ENCODE results near the gene NXF1. TPM values are rescaled to one million over a fixed set of nuclear protein-coding genes. Genes with fewer than 3 reads are reported as not detected.

Gene NXF1
- polyA plus RNA-seq, 1 of the 3 experiments (the other 2 are of a cell fraction) = 59.7 TPM

DNA sequence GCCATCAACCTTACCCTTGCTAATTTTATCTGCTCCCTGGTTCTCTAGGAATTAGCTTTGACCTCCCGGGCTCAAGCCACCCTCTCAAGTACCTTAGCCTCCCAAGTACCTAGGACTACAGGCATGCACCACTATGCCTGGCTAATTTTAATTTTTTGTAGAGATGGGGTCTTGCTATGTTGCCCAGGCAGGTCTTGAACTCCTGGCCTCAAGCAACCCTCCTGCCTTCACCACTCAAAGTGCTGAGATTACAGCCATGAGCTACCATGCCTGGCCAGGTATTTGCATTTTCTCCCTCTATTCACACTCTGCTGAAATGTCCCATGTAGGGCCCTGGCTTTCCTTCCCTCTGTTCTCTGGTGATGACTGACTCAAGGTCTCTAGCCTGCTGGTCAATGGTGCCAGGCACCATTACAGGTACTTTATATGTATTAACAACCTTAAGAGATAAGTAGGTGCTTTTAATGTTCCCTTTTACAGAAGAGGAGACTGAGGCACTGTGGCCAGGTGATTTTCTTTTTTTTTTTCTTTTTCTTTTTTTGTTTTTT lies 42.6 kb upstream of the NXF1 start:
- WGBS (ENCODE audit: low lambda C conversion rate) = 68% methylated on average over 1 of the region's 1 CpG
- Histone ChIP-seq H3K9ac (no peak overlapping the region), H3K9me2 (no peaks in the 10 kb centered on the region), H3K4me1 (ENCODE audit: control insufficient read depth in 1 of 2, insufficient read depth in 2 of 2, low read depth in 1 of 2, low read length in 1 of 2) (peaks cover 0 to 5% of the 10 kb centered on the region in 2 experiments; a peak in 1 of 4 replicates), H3K27me3 (ENCODE audit: insufficient read depth) (no peaks in the 10 kb centered on the region), H3K9me3 (no peaks in the 10 kb centered on the region), H3K27ac (ENCODE audit: low read depth in 2 of 2, low read length in 1 of 2) (no peak overlapping the region), H3K4me3 (ENCODE audit: low read depth in 2 of 2, low read length in 1 of 2) (no peak overlapping the region), H3K4me2 (no peak overlapping the region), H3F3A (replicated peaks; ENCODE audit: insufficient read depth) (peaks cover 31% of the 10 kb centered on the region), H3K79me2 (ENCODE audit: insufficient read depth) (peaks cover 4% of the 10 kb centered on the region; the same call in 1 of the 2 replicates), H3K36me3 (replicated peaks in 1 of 2; ENCODE audit: control insufficient read depth in 1 of 2, insufficient read depth in 2 of 2, low read length in 1 of 2) (peaks cover 13 to 14% of the 10 kb centered on the region in 2 experiments), H4K20me1 (ENCODE audit: insufficient read depth) (peaks cover 15% of the 10 kb centered on the region), H2AFZ (ENCODE audit: low read depth) (no peak overlapping the region)
- TF ChIP-seq, protein P1, sequence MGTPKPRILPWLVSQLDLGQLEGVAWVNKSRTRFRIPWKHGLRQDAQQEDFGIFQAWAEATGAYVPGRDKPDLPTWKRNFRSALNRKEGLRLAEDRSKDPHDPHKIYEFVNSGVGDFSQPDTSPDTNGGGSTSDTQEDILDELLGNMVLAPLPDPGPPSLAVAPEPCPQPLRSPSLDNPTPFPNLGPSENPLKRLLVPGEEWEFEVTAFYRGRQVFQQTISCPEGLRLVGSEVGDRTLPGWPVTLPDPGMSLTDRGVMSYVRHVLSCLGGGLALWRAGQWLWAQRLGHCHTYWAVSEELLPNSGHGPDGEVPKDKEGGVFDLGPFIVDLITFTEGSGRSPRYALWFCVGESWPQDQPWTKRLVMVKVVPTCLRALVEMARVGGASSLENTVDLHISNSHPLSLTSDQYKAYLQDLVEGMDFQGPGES (IDR thresholded peaks at IDR 0.05; ENCODE audit: low read depth, low read length) = no peak
- TF ChIP-seq FOXJ3 (CRISPR knock-in tag; IDR thresholded peaks at IDR 0.05) (no peak), GATA2 (CRISPR knock-in tag; IDR thresholded peaks at IDR 0.05) (no peak), RAD21 (IDR thresholded peaks at IDR 0.05; ENCODE audit: low read length) (no peak), TAF1 (IDR thresholded peaks at IDR 0.05; ENCODE audit: borderline replicate concordance, low read depth, low read length) (no peak), SMC3 (IDR thresholded peaks at IDR 0.05; ENCODE audit: low read depth, low read length) (no peak), EZH2phosphoT487 (IDR thresholded peaks at IDR 0.05; ENCODE audit: borderline replicate concordance, low read depth) (no peak)
- DNase-seq = no peak
- ChIA-PET CTCF (interaction anchor here (0.7 kb wide), 1 partner anchor 139 kb away, joined by 3 read pairs; no protein-coding TSS in a partner anchor), POLR2A (interaction anchor here (0.7 to 1.0 kb wide), 2 partner anchors 8 to 77 kb away, joined by 3 to 6 read pairs; partner anchors contain the start of gene TAF6L)

DNA sequence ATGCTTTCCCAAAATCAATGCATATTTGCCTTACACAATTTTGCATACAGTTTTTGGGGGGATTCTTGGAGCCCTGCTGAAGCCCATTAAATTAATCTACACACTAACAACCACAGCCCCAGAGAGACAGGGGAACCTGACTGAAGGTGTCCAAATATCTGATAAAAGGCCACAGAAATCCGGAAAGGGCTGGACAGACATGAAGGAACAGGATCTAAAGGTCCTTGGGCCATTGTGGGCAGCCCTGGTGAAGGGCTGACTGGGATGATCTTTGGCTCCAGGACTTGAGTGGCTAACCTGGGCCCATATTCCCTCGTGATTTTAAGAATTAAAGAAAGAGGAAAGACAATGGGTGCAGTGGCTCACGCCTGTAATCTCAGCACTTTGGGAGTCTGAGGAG lies 40.9 kb upstream of the NXF1 start:
- Histone ChIP-seq H3F3A (replicated peaks; ENCODE audit: insufficient read depth) (peaks cover 17% of the 10 kb centered on the region), H3K4me1 (ENCODE audit: control insufficient read depth in 1 of 2, insufficient read depth in 2 of 2, low read depth in 1 of 2, low read length in 1 of 2) (peaks cover 6% of the 10 kb centered on the region in 2 experiments; a peak in 2 of 4 replicates), H3K27ac (ENCODE audit: low read depth in 2 of 2, low read length in 1 of 2) (no peak overlapping the region), H3K36me3 (replicated peaks in 1 of 2; ENCODE audit: control insufficient read depth in 1 of 2, insufficient read depth in 2 of 2, low read length in 1 of 2) (no peaks in the 10 kb centered on the region), H3K4me2 (no peak overlapping the region), H3K9me3 (no peaks in the 10 kb centered on the region), H3K27me3 (ENCODE audit: insufficient read depth) (no peaks in the 10 kb centered on the region), H3K4me3 (ENCODE audit: low read depth in 2 of 2, low read length in 1 of 2) (no peak overlapping the region), H3K79me2 (ENCODE audit: insufficient read depth) (no peaks in the 10 kb centered on the region), H3K9ac (no peak overlapping the region), H4K20me1 (ENCODE audit: insufficient read depth) (no peaks in the 10 kb centered on the region), H2AFZ (ENCODE audit: low read depth) (no peak overlapping the region), H3K9me2 (no peaks in the 10 kb centered on the region)
- no peak for DNase-seq
- ChIA-PET CTCF (no interaction called here), POLR2A (no interaction called here)
- TF ChIP-seq NRF1 (IDR thresholded peaks at IDR 0.05; ENCODE audit: low read depth, low read length) (no peak), RXRA (IDR thresholded peaks at IDR 0.05; ENCODE audit: borderline replicate concordance, low read depth) (no peak), FOSL2 (IDR thresholded peaks at IDR 0.05; ENCODE audit: borderline replicate concordance, low read depth) (no peak), ELF1 (IDR thresholded peaks at IDR 0.05) (no peak), EZH2phosphoT487 (IDR thresholded peaks at IDR 0.05; ENCODE audit: borderline replicate concordance, low read depth) (no peak), EP300 (IDR thresholded peaks at IDR 0.05; ENCODE audit: borderline replicate concordance in 1 of 2, low read depth in 1 of 2, low read length in 1 of 2) (no peak), RFX5 (IDR thresholded peaks at IDR 0.05; ENCODE audit: low read length) (no peak), RCOR1 (IDR thresholded peaks at IDR 0.05; ENCODE audit: low read length) (no peak), GATA2 (CRISPR knock-in tag; IDR thresholded peaks at IDR 0.05) (no peak), FOXM1 (IDR thresholded peaks at IDR 0.05; ENCODE audit: low read depth) (no peak)
- TF ChIP-seq, protein P2, sequence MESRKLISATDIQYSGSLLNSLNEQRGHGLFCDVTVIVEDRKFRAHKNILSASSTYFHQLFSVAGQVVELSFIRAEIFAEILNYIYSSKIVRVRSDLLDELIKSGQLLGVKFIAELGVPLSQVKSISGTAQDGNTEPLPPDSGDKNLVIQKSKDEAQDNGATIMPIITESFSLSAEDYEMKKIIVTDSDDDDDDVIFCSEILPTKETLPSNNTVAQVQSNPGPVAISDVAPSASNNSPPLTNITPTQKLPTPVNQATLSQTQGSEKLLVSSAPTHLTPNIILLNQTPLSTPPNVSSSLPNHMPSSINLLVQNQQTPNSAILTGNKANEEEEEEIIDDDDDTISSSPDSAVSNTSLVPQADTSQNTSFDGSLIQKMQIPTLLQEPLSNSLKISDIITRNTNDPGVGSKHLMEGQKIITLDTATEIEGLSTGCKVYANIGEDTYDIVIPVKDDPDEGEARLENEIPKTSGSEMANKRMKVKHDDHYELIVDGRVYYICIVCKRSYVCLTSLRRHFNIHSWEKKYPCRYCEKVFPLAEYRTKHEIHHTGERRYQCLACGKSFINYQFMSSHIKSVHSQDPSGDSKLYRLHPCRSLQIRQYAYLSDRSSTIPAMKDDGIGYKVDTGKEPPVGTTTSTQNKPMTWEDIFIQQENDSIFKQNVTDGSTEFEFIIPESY (IDR thresholded peaks at IDR 0.05; ENCODE audit: borderline replicate concordance, low read depth) = no peak
- TF ChIP-seq, protein P1 (IDR thresholded peaks at IDR 0.05; ENCODE audit: low read depth, low read length) = no peak
- 77% methylated on average over 3 of the region's 3 CpGs for WGBS (ENCODE audit: low lambda C conversion rate)

All from SK-N-SH (cell line).